Measurements from ENCODE around the gene CLDN6.

CLDN6 gene

GRCh38 chr16:2974319-2975056 lies 43.5 kb downstream of the CLDN6 start:
- DNase-seq (ENCODE audit: low read depth) = no peak
- H3K4me3 ChIP-seq (ENCODE audit: low read depth, low read length) = no peak overlapping the region
- TF ChIP-seq CTCF (conservative IDR thresholded peaks at IDR 0.05; ENCODE audit: low read depth, low read length) = no peak

- TF ChIP-seq CTCF (conservative IDR thresholded peaks at IDR 0.05; ENCODE audit: low read depth, low read length) = no peak
- DNase-seq (ENCODE audit: low read depth) = no peak
- H3K4me3 ChIP-seq (ENCODE audit: low read depth, low read length) = no peak overlapping the region
These were observed 44.2 kb downstream of the CLDN6 start for GRCh38 chr16:2973605-2974318.

GRCh38 chr16:2973093-2973492 lies 44.9 kb downstream of the CLDN6 start:
- no peak overlapping the region for H3K4me3 ChIP-seq (ENCODE audit: low read depth, low read length)
- DNase-seq (ENCODE audit: low read depth) = no peak
- TF ChIP-seq CTCF (conservative IDR thresholded peaks at IDR 0.05; ENCODE audit: low read depth, low read length) = no peak

GRCh38 chr16:2971985-2972784 lies 45.8 kb downstream of the CLDN6 start:
- DNase-seq (ENCODE audit: low read depth) = no peak
- no peak for TF ChIP-seq CTCF (conservative IDR thresholded peaks at IDR 0.05; ENCODE audit: low read depth, low read length)
- no peak overlapping the region for H3K4me3 ChIP-seq (ENCODE audit: low read depth, low read length)

- no peak overlapping the region for H3K4me3 ChIP-seq (ENCODE audit: low read depth, low read length)
- TF ChIP-seq CTCF (conservative IDR thresholded peaks at IDR 0.05; ENCODE audit: low read depth, low read length) = no peak
- no peak for DNase-seq (ENCODE audit: low read depth)
These were observed 46.6 kb downstream of the CLDN6 start for GRCh38 chr16:2971134-2971984.

- TF ChIP-seq CTCF (conservative IDR thresholded peaks at IDR 0.05; ENCODE audit: low read depth, low read length) = no peak
- no peak overlapping the region for H3K4me3 ChIP-seq (ENCODE audit: low read depth, low read length)
- DNase-seq (ENCODE audit: low read depth) = no peak
These were observed 47.4 kb downstream of the CLDN6 start for GRCh38 chr16:2970563-2970962.

Measured in choroid plexus epithelial cell (primary cell).